ENCODE measurements around the gene YEATS2.
"Not testable (repeated sequence)": the region's sequence is repeated elsewhere in the genome, so short reads cannot be mapped to it uniquely, and the experiment has no call there.

The YEATS2 gene

GRCh38 chr3:183777016-183777618 is 79.5 kb downstream of the YEATS2 start:
- no peak for DNase-seq (ENCODE audit: low read depth)

- DNase-seq (ENCODE audit: low read depth): no peak
These were observed 82.4 kb downstream of the YEATS2 start for GRCh38 chr3:183779896-183780465.

- no peak for DNase-seq (ENCODE audit: low read depth)
These were observed 83.6 kb downstream of the YEATS2 start for GRCh38 chr3:183781246-183781645.

- DNase-seq (ENCODE audit: low read depth): no peak
These were observed 85.1 kb downstream of the YEATS2 start for GRCh38 chr3:183782576-183783276.

GRCh38 chr3:183784503-183784902 is 86.9 kb downstream of the YEATS2 start:
- DNase-seq (ENCODE audit: low read depth): not testable (repeated sequence)

- no peak for DNase-seq (ENCODE audit: low read depth)
These were observed 92.2 kb downstream of the YEATS2 start for GRCh38 chr3:183789826-183790225.

- no peak for DNase-seq (ENCODE audit: low read depth)
These were observed 93.1 kb downstream of the YEATS2 start for GRCh38 chr3:183790700-183791099.

GRCh38 chr3:183792976-183793375 is 95.4 kb downstream of the YEATS2 start:
- DNase-seq (ENCODE audit: low read depth): no peak

GRCh38 chr3:183794452-183794851 is 96.9 kb downstream of the YEATS2 start:
- DNase-seq (ENCODE audit: low read depth): no peak

- no peak for DNase-seq (ENCODE audit: low read depth)
These were observed 98.8 kb downstream of the YEATS2 start for GRCh38 chr3:183796372-183796771.

- no peak for DNase-seq (ENCODE audit: low read depth)
These were observed 100.4 kb downstream of the YEATS2 start for GRCh38 chr3:183797996-183798395.

GRCh38 chr3:183799461-183799860 is 101.9 kb downstream of the YEATS2 start:
- no peak for DNase-seq (ENCODE audit: low read depth)

GRCh38 chr3:183800243-183800863 is 102.8 kb downstream of the YEATS2 start:
- no peak for DNase-seq (ENCODE audit: low read depth)

GRCh38 chr3:183801601-183802000 is 104.0 kb downstream of the YEATS2 start:
- no peak for DNase-seq (ENCODE audit: low read depth)

- no peak for DNase-seq (ENCODE audit: low read depth)
These were observed 105.4 kb downstream of the YEATS2 start for GRCh38 chr3:183802989-183803388.

GRCh38 chr3:183807209-183807728 is 109.7 kb downstream of the YEATS2 start:
- DNase-seq (ENCODE audit: low read depth): no peak

- no peak for DNase-seq (ENCODE audit: low read depth)
These were observed 110.3 kb downstream of the YEATS2 start for GRCh38 chr3:183807881-183808280.

GRCh38 chr3:183808355-183808754 is 110.8 kb downstream of the YEATS2 start:
- no peak for DNase-seq (ENCODE audit: low read depth)

- no peak for DNase-seq (ENCODE audit: low read depth)
These were observed 111.7 kb downstream of the YEATS2 start for GRCh38 chr3:183809270-183809669.

- DNase-seq (ENCODE audit: low read depth): no peak
These were observed 113.3 kb downstream of the YEATS2 start for GRCh38 chr3:183810643-183811594.

- no peak for DNase-seq (ENCODE audit: low read depth)
These were observed 114.0 kb downstream of the YEATS2 start for GRCh38 chr3:183811638-183812037.

Measured in stimulated activated CD8-positive, alpha-beta memory T cell treated with anti-CD3 and anti-CD28 coated beads, Interleukin-4, amount 100 ng/mL, for 24 hours (primary cell).